GM23248 (cell line): ENCODE measurements around the gene SYNE2.

Source experiments
- EZH2 ChIP-seq: fragments of 200-600 bp; sonication (generic); IDR thresholded peaks from 2 replicates; pipeline ENCODE4 v1.6.1; 2018; ENCODE audit warnings: antibody characterized with exemption, mild to moderate bottlenecking; ENCODE audit not compliant: insufficient read depth, poor library complexity, severe bottlenecking
- EZH2phosphoT487 ChIP-seq: fragments of 200-600 bp; sonication (generic); IDR thresholded peaks from 2 replicates; pipeline ENCODE4 v1.6.1; 2018; ENCODE audit warnings: antibody characterized with exemption, moderate library complexity, mild to moderate bottlenecking, low read depth; ENCODE audit not compliant: insufficient read depth

GRCh38 chr14:63854330-63854729, 1.5 kb downstream of the SYNE2 start:
- TF ChIP-seq EZH2phosphoT487 (no peak), EZH2 (no peak)
